ENCODE data around the gene SRD5A1.

Gene SRD5A1

GRCh38 chr5:6715271-6715670 is 82.0 kb downstream of the SRD5A1 start:
- DNase-seq: no peak

GRCh38 chr5:6715758-6716628 is 82.8 kb downstream of the SRD5A1 start:
- no peak for DNase-seq

- no peak for DNase-seq
Measured at GRCh38 chr5:6716629-6717149, 83.4 kb downstream of the SRD5A1 start.

GRCh38 chr5:6717247-6717646 is 84.0 kb downstream of the SRD5A1 start:
- no peak for DNase-seq

- no peak for DNase-seq
Measured at GRCh38 chr5:6717687-6718086, 84.4 kb downstream of the SRD5A1 start.

- no peak for DNase-seq
Measured at GRCh38 chr5:6718161-6718681, 85.0 kb downstream of the SRD5A1 start.

- DNase-seq: no peak
Measured at GRCh38 chr5:6718718-6719117, 85.5 kb downstream of the SRD5A1 start.

- no peak for DNase-seq
Measured at GRCh38 chr5:6719417-6719816, 86.2 kb downstream of the SRD5A1 start.

GRCh38 chr5:6719896-6720560 is 86.8 kb downstream of the SRD5A1 start:
- DNase-seq: no peak

- DNase-seq: no peak
Measured at GRCh38 chr5:6720561-6720921, 87.3 kb downstream of the SRD5A1 start.

- no peak for DNase-seq
Measured at GRCh38 chr5:6721442-6721841, 88.2 kb downstream of the SRD5A1 start.

- DNase-seq: no peak
Measured at GRCh38 chr5:6722015-6722414, 88.8 kb downstream of the SRD5A1 start.

- no peak for DNase-seq
Measured at GRCh38 chr5:6723122-6723815, 90.0 kb downstream of the SRD5A1 start.

GRCh38 chr5:6723816-6724300 is 90.6 kb downstream of the SRD5A1 start:
- no peak for DNase-seq
